H7 (cell line): ENCODE measurements around the gene FGD4. TPM values are rescaled to one million over a fixed set of nuclear protein-coding genes. Genes with fewer than 3 reads are reported as not detected.
A peak's percentile ranks its signal among the peaks of the same experiment; 100 is the strongest.

Experiments used
- DNase-seq: peaks from one replicate; pipeline ENCODE4 v3.0.0; 2012
- H3K27me3 ChIP-seq: 2 replicates; pipeline ENCODE4 v1.6.0; 2011; ENCODE audit warnings: mild to moderate bottlenecking, low read length; ENCODE audit not compliant: control insufficient read depth, insufficient read depth
- H3K36me3 ChIP-seq: replicated peaks from 2 replicates; pipeline ENCODE4 v1.5.1; 2011; ENCODE audit warnings: low read length; ENCODE audit not compliant: control insufficient read depth, insufficient read depth
- H3K4me3 ChIP-seq: 2 replicates; pipeline ENCODE4 v1.5.1; 2011; ENCODE audit warnings: low read depth, mild to moderate bottlenecking, control low read depth, low read length, moderate library complexity; ENCODE audit not compliant: insufficient read depth
- total RNA-seq: library from RNA; depleted of rRNA; stranded (reverse); fragments of >200 nt; shearing (Covaris generic); gene quantifications from 2 replicates; pipeline ENCODE4 v1.2.3, GENCODE V29; 2014

The FGD4 gene
- total RNA-seq, 1 experiment from 2014 or later = 24.0 TPM

DNA sequence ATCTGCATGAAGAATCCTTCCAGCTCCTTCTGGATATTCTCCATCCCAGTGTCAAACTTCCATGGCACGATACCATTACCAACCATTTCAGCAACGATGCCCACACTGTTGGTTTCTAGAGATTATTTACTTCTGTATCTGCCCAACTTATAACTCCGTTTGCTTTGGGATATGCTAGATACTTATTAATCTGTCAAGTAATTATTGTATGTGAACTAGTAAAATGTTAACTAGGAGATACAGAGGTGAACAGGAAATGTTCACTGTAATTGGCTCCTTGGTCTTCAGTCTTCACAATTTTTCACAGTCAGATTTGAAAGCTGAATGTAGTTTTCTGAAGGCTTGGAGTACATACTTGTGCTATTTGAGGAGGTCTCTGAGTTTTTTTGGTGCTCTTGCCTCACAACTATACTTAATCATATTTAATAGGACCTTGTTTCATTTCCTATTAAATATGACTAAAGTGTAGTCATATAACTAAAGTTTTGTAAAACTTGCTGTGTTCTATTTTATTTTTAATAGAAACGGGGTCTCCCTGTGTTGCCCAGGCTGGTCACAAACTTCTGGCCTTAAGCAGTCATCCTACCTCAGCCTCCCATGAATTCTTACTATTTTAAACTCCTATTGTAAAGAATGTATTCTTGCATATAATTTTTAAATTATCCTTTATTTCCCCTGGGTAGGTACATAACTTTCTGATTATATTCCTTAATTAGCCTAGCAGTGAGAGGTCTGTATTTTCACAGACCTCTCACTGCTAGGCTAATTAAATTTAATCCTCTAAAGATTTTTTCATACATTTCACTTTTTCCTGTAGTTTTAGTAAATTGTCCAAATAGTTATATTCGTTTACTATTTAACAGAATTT, 79.7 kb downstream of the FGD4 start:
- DNase-seq = no peak
- Histone ChIP-seq H3K36me3 (no peaks in the 10 kb centered on the region; the same call in 1 of the 2 replicates), H3K27me3 (no peaks in the 10 kb centered on the region), H3K4me3 (no peak overlapping the region)

DNA sequence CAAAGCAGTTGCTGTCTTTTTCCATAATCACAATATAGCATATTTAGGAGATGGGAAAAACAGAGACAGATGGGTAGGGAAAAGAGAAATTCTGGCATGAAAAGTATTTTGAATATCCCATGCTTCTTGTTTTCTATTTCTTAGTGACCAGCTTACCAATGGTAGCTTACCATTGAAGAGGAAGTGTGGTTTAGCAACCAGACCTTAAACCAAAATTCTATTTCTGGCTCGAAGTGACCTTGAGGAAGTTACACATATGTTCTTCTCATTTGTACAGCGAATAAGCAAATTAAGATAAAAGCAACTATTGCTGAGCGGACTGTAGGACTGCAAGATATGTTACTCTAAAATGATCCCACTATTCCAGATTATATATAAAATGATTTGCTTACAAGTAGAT, 82.9 kb downstream of the FGD4 start:
- Histone ChIP-seq H3K4me3 (no peak overlapping the region), H3K27me3 (no peaks in the 10 kb centered on the region), H3K36me3 (no peaks in the 10 kb centered on the region; the same call in 1 of the 2 replicates)
- no peak for DNase-seq

DNA sequence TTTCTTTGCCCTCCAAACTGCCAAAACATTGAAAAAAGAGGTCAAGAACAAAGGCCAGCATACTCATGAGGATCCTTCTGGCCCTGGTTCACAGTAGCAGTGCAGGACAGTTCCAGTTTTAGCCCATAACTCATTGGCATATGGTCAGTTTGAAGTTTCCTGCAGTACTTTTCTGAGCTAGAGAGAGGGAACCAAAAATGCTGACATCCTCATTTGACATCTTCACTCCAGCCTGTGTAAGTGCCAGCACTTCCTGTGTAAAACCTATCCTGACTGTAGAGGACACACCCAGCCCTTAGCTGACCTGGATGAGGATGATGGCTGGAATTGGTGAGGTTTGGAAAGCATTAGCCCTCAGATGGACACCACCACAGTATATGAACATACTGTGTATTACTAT, 84.1 kb downstream of the FGD4 start:
- DNase-seq = no peak
- Histone ChIP-seq H3K27me3 (no peaks in the 10 kb centered on the region), H3K4me3 (no peak overlapping the region), H3K36me3 (no peaks in the 10 kb centered on the region; the same call in 1 of the 2 replicates)

DNA sequence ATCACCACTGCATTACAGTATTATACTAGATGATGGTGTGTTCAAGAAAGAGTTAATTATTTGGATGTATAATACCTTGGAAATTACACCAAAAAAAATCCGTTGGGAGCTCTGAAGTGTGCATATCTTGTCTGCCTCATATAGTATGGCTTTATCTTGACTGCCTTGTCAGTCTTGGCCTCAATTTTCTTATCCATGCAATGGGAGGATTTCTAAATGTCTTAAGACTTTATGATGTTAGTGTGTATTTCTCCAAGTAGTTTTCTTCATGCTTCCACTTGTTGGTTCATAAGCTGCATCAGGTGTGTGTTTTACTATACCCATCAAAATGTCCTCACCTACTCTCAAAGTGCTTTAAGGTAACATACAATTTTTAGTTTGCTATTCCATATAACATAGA, 84.6 kb downstream of the FGD4 start:
- DNase-seq = no peak
- no peaks in the 10 kb centered on the region for H3K27me3 ChIP-seq

DNA sequence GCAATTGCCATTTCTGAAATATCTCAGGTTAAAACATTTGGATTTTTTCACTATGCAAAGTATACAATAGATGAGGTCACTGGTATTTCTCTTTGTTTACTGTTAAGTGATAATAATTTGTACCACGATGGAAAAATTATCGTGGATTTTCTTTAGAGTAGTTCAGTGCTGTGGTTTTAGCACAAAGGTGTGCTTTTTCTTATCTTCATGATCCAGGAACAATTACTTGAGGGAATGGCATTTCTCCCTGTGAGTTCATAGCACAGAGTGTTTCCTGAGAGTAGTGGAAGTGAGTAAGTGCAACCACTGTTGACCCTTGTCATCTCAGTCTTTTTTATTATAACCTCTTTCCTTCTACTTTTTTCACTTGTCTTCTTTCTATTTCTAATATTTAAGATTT, 86.8 kb downstream of the FGD4 start:
- no peak for DNase-seq
- no peak overlapping the region for H3K4me3 ChIP-seq
- H3K36me3 ChIP-seq = no peaks in the 10 kb centered on the region; the same call in 1 of the 2 replicates
- H3K27me3 ChIP-seq = no peaks in the 10 kb centered on the region

More for the DNA sequence above, 84.6 kb downstream of the FGD4 start:
- Histone ChIP-seq H3K36me3 (no peaks in the 10 kb centered on the region; the same call in 1 of the 2 replicates), H3K4me3 (no peak overlapping the region)

DNA sequence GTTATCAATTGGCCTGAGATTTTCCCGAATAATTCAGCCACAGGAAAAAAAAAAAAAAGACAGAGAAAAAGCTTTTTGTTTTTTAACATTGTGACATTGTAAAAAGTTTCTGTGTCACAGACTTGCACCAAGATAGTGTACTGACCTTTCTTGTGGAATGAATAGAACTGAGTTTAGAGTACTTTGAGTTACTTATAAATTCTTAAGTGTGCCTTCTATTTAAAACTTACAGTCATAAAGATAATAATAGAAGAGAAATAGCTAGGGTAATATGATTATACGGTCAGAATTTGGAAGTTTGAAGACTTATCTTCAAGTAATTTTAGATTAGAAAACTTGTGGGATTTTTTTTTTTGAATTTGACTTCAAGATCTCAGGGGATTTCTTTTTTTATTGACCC, 88.8 kb downstream of the FGD4 start:
- no peaks in the 10 kb centered on the region; the same call in 1 of the 2 replicates for H3K36me3 ChIP-seq
- DNase-seq = no peak
- H3K27me3 ChIP-seq = no peaks in the 10 kb centered on the region
- no peak overlapping the region for H3K4me3 ChIP-seq

DNA sequence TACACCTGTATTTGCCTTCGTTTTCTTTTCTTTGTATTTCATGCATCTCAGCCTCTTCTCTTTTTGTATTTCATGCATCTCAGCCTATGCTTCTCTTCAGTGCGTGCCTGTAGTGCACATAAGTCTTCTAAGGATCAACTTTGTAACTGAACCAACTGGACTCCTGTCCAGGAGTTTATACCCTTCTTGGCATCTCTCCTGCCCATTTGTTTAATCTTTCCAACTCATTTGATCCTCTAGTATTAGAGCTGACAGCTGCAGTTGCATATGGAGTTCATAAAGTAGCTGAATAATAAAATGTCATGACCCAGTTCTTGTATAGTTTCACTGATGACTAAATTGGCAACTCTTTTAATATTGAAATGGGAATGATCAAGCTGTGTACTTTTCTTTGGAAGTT, 89.7 kb downstream of the FGD4 start:
- no peaks in the 10 kb centered on the region for H3K36me3 ChIP-seq
- DNase-seq = no peak
- no peaks in the 10 kb centered on the region for H3K27me3 ChIP-seq
- H3K4me3 ChIP-seq = no peak overlapping the region

DNA sequence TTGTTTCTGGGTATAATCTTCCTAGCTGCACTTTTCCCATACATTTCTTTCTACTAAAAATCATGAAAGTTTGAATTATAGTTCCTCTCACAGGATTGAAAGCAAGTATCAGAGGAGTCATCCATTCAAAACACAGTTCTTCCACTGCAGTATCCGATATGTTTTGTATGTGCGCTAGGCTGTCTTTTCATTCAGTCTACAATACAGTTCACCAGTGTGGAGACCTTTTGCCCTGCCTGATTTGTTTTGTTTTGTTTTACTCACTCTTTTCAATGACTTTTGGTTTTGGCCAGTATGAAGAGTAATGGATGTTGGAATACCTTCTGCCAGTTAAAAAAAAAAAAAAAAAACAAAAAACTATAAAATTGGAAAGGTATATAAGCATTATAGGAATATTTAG, 91.4 kb downstream of the FGD4 start:
- Histone ChIP-seq H3K4me3 (no peak overlapping the region), H3K27me3 (no peaks in the 10 kb centered on the region), H3K36me3 (no peaks in the 10 kb centered on the region)
- no peak for DNase-seq

DNA sequence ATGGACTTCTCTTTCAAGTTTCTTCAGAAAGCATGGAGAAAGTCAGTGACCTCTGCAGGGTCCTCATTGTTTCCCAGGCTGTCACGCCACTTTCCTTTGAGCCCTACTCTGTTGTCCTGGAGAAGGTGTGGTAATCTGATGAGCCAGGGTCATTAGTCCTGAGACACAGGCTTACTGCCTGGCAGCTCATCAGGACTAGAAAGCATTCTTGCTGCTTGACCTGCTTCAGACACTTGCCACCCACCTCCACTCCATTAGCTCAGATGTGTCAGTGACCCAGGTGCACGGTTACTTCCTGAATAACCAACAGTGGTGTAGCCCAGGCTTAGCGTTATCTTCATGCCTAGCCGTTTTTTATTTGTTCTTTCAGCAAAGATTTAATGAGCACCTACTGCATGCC, 93.9 kb downstream of the FGD4 start:
- DNase-seq = no peak
- no peaks in the 10 kb centered on the region for H3K27me3 ChIP-seq
- no peaks in the 10 kb centered on the region for H3K36me3 ChIP-seq
- H3K4me3 ChIP-seq = no peak overlapping the region

DNA sequence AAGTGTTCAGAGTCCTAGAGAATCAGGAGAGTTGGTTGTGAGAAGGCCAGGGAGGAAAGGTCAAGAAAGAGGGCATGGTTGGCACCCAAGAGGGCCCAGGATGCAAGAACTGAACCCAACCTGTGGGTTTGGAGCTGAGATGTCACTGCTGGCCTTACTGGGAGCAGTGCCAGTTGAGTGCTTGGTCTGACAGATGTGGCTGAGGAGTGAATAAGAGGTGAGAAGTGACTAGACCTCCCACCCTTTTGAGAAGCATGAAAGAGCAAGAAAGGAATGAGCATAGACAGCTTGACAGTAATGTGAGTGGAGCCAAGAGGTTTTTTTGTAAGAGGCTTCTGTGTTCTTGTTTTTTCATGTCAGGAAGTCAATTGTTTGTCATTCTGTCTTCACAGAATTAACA, 95.3 kb downstream of the FGD4 start:
- Histone ChIP-seq H3K4me3 (no peak overlapping the region), H3K36me3 (no peaks in the 10 kb centered on the region), H3K27me3 (no peaks in the 10 kb centered on the region)
- DNase-seq = no peak

DNA sequence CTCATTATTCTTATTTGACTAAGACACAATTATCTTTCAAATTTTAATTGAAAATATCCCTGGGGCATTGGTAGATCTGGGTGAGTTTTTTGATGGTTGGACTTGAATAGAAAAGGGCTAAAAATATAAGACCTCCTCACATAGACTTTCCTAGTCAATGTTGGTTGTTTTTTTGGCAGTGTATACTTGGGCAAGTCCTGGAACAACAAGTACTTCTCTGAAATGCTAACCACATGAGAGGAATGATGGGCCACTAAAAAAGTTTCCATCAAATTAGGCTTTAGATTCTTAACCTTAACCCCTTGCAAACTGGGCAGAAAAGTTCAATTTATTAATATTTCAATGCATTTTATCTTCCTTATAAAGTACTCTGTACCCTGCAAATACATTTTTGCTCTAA, 97.6 kb downstream of the FGD4 start:
- Histone ChIP-seq H3K36me3 (no peaks in the 10 kb centered on the region), H3K4me3 (no peak overlapping the region), H3K27me3 (no peaks in the 10 kb centered on the region)

DNA sequence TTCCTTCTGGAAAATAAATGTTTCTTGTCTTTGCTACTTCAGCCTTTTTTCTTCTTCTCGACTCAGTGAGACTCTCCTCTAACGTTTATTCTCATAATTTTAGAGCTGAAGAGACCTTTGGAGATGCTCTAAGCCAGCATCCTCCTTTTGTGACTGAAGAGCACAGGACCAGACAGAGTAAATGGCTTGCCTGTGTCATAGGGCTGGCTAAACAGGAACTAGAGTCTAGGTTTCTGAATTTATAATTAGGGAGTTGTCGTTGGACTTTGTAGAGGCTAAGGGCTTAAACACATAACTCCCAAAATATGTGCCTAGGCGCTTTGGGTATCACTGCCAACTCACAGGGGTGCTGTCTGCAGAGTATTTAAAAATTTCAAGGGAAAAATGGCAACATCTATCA, 98.5 kb downstream of the FGD4 start:
- H3K27me3 ChIP-seq = no peaks in the 10 kb centered on the region
- no peaks in the 10 kb centered on the region for H3K36me3 ChIP-seq
- DNase-seq = no peak
- H3K4me3 ChIP-seq = no peak overlapping the region

More for the DNA sequence above, 97.6 kb downstream of the FGD4 start:
- DNase-seq = no peak

DNA sequence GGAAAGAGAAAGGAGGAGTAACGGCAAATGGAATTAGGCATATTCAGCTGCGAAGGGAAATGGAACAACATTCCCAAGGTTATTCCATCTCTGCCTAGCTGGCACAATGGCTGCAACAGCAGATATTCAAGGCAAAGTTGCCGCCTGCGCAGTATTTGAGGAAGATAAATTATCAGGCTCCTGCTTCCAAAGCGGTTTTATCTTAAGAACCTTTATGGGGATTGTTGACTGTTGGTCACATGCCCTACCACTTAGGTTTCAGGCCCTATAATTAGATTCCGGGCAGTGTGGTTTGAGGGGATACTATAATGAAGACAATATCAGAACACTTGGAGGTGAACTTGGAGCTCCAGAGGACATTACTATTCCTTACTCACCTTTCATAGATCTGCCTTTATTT, 99.7 kb downstream of the FGD4 start:
- no peaks in the 10 kb centered on the region for H3K27me3 ChIP-seq
- DNase-seq = no peak
- no peaks in the 10 kb centered on the region for H3K36me3 ChIP-seq
- no peak overlapping the region for H3K4me3 ChIP-seq

DNA sequence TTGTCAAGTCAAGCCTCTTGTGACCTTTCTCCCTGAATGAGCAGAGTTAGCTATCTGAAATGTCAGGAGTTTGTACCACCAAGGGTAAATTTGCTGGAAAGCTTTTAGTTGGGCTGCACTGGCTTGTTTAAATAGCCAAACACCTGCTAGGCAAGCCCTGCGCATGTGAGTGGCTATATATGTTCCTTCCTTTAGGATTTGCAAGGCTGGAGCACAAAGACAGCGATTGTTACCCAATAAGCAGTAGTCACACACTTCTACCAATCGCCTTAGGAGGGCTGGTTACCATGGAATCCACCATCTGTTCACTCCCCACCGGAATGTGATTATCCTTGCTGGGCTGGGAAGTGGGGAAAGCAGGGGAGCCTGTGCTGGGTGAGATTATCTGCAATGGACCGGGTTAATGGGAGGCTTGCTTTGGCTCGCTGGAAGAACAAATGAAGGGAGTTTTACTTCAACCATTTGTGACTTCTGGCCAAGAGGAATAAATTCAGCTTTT, 102.5 kb downstream of the FGD4 start:
- Histone ChIP-seq H3K27me3 (no peaks in the 10 kb centered on the region), H3K4me3 (no peak overlapping the region), H3K36me3 (no peaks in the 10 kb centered on the region)
- DNase-seq = peak; percentile 71

DNA sequence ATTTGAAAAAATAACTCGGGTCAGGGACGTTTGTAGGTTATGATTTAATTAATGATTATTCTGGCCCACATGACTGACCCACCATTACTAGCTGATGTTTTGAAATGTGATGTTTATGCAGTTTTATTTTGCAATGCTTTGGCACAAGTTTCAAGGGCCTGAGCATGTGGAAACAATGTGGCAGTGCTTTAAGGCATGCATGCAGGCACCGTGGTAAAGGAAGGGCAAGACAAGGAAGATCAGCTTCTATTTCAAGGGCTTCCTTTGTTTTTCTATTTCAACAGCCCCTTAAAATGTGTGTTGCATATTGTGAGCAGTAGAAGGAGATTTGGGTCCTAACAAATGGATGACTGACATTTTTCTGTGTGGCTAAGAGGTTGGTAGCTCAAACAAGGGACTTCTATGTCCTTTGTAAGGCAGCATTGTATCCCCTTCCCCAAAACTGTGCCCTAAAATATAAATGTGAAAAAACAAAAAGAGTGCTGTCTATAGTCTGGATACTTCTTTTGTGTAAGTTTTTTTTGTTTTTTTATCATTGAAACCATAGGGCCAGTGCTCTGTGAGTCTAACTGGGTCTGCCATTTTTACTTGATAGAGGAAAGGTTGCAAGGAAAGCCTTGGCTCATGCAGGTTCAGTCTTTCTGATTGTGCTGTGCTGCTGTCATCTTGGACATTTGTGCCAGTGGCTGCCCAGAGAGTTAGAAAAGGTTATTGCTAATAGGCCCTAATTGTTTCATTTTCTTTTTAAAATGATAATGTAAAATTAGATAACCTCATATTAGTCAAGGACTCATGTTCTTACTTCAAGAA, 103.5 kb downstream of the FGD4 start:
- Histone ChIP-seq H3K4me3 (no peak overlapping the region), H3K27me3 (no peaks in the 10 kb centered on the region), H3K36me3 (no peaks in the 10 kb centered on the region)
- no peak for DNase-seq
